T-helper 2 cell (primary cell): ENCODE data around the gene HINT1.
"Not testable (repeated sequence)": the region's sequence is repeated elsewhere in the genome, so short reads cannot be mapped to it uniquely, and the experiment has no call there.

ENCODE experiments used
- DNase-seq, 5 experiments: peaks; one replicate each; pipeline versions ENCODE4 v3.0.0 to v3.0.0-alpha.2; 2012 to 2022

HINT1 gene

GRCh38 chr5:131170540-131171275, 5.7 kb upstream of the HINT1 start, which contains the start of gene LYRM7:
Gene LYRM7, plus strand, starts transcription at chr5:131170944. Its CDS starts 77 bp downstream, at chr5:131171021.
- DNase-seq = peak; percentile 76 to 100 (median 94)

GRCh38 chr5:131169810-131170539, 4.9 kb upstream of the HINT1 start:
- DNase-seq = no peak

GRCh38 chr5:131167615-131168014, 2.6 kb upstream of the HINT1 start:
- no peak for DNase-seq

GRCh38 chr5:131164191-131165118, 601 bp downstream of the HINT1 start:
- DNase-seq = peak; percentile 34 to 88 (median 57)

- peak in 1 of 5 experiments; percentile 50 for DNase-seq
Observed at GRCh38 chr5:131163276-131164119, 1.6 kb downstream of the HINT1 start.

GRCh38 chr5:131160134-131160533, 4.9 kb downstream of the HINT1 start:
- DNase-seq = no peak

- DNase-seq = no peak
Observed at GRCh38 chr5:131156957-131157356, 8.1 kb downstream of the HINT1 start.

- no peak for DNase-seq
Observed at GRCh38 chr5:131156385-131156784, 8.7 kb downstream of the HINT1 start.

- DNase-seq = no peak
Observed at GRCh38 chr5:131151216-131151615, 13.8 kb downstream of the HINT1 start.

- DNase-seq = no peak
Observed at GRCh38 chr5:131150408-131150807, 14.6 kb downstream of the HINT1 start.

GRCh38 chr5:131148835-131149234, 16.2 kb downstream of the HINT1 start:
- no peak for DNase-seq

GRCh38 chr5:131147258-131147657, 17.8 kb downstream of the HINT1 start:
- no peak for DNase-seq

GRCh38 chr5:131142970-131143617, 22.0 kb downstream of the HINT1 start:
- DNase-seq = no peak

- DNase-seq = no peak
Observed at GRCh38 chr5:131139321-131139720, 25.7 kb downstream of the HINT1 start.

- peak in 1 of 5 experiments; percentile 22 for DNase-seq
Observed at GRCh38 chr5:131138406-131138805, 26.6 kb downstream of the HINT1 start.

- DNase-seq = not testable (repeated sequence)
Observed at GRCh38 chr5:131133091-131133490, 32.0 kb downstream of the HINT1 start.

GRCh38 chr5:131129306-131129705, 35.8 kb downstream of the HINT1 start:
- no peak for DNase-seq

- not testable (repeated sequence) for DNase-seq
Observed at GRCh38 chr5:131127244-131127643, 37.8 kb downstream of the HINT1 start.

GRCh38 chr5:131114754-131115153, 50.3 kb downstream of the HINT1 start:
- DNase-seq = no peak

GRCh38 chr5:131112424-131112823, 52.6 kb downstream of the HINT1 start:
- DNase-seq = no peak

GRCh38 chr5:131110256-131110594, 54.8 kb downstream of the HINT1 start:
- DNase-seq = no peak
